GM21786 (cell line): ENCODE measurements around the gene NCAM1.

Experiments
- ATAC-seq: cut with Tn5 transposase; IDR thresholded peaks from one replicate; pipeline ENCODE4 v1.9.1; 2021; ENCODE audit not compliant: unreplicated experiment

Gene NCAM1

GRCh38 chr11:113083571-113083970, 122.4 kb downstream of the NCAM1 start:
- no peak for ATAC-seq

- ATAC-seq = no peak
Observed at GRCh38 chr11:113084297-113084696, 123.1 kb downstream of the NCAM1 start.

- no peak for ATAC-seq
Observed at GRCh38 chr11:113085446-113085845, 124.2 kb downstream of the NCAM1 start.

- no peak for ATAC-seq
Observed at GRCh38 chr11:113087706-113088105, 126.5 kb downstream of the NCAM1 start.

GRCh38 chr11:113090716-113091480, 129.7 kb downstream of the NCAM1 start:
- no peak for ATAC-seq

- ATAC-seq = no peak
Observed at GRCh38 chr11:113091481-113091780, 130.2 kb downstream of the NCAM1 start.

- ATAC-seq = no peak
Observed at GRCh38 chr11:113096648-113097047, 135.4 kb downstream of the NCAM1 start.

- ATAC-seq = no peak
Observed at GRCh38 chr11:113103932-113104690, 142.9 kb downstream of the NCAM1 start.

GRCh38 chr11:113104691-113105251, 143.6 kb downstream of the NCAM1 start:
- no peak for ATAC-seq

- no peak for ATAC-seq
Observed at GRCh38 chr11:113105592-113105991, 144.4 kb downstream of the NCAM1 start.

GRCh38 chr11:113106507-113106906, 145.3 kb downstream of the NCAM1 start:
- ATAC-seq = no peak

- no peak for ATAC-seq
Observed at GRCh38 chr11:113110046-113110445, 148.8 kb downstream of the NCAM1 start.

GRCh38 chr11:113111156-113111555, 149.9 kb downstream of the NCAM1 start:
- no peak for ATAC-seq

GRCh38 chr11:113112307-113112706, 151.1 kb downstream of the NCAM1 start:
- ATAC-seq = no peak

GRCh38 chr11:113113801-113114704, 152.8 kb downstream of the NCAM1 start:
- ATAC-seq = no peak

GRCh38 chr11:113114705-113115027, 153.4 kb downstream of the NCAM1 start:
- ATAC-seq = no peak

- ATAC-seq = no peak
Observed at GRCh38 chr11:113118104-113118503, 156.9 kb downstream of the NCAM1 start.

- no peak for ATAC-seq
Observed at GRCh38 chr11:113119074-113119473, 157.9 kb downstream of the NCAM1 start.

- no peak for ATAC-seq
Observed at GRCh38 chr11:113119966-113120736, 158.9 kb downstream of the NCAM1 start.

- ATAC-seq = no peak
Observed at GRCh38 chr11:113121746-113122145, 160.5 kb downstream of the NCAM1 start.

GRCh38 chr11:113124006-113124405, 162.8 kb downstream of the NCAM1 start:
- no peak for ATAC-seq
